ENCODE data around the gene CLEC7A.

The CLEC7A gene

DNA sequence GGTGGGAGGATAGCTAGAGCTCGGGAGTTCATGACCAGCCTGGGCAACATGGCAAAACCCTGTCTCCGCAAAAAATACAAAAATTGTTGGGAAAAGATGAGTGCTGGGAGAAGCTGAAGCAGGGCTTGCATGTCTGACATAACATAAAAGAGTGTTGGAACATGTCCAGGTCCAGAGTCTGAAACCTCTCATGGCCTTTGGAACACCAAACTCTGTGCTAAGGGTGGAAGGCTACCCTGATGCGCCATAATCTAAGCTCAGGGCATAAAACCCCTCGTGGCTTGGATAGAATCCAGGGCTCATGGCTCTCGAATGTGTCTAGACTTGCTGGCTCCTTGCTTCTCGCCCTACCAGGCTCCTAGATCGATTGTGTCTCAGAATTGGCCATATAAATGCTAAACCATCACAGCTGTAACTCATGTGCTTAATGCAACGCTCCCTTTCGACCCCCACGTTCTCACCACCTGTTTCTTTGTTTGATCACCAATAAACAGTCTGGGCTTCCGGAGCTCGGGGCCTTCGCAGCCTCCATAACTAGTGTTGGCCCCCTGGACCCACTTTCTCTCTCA lies 6.7 kb upstream of the CLEC7A start:
- peak; percentile 15 for DNase-seq

DNA sequence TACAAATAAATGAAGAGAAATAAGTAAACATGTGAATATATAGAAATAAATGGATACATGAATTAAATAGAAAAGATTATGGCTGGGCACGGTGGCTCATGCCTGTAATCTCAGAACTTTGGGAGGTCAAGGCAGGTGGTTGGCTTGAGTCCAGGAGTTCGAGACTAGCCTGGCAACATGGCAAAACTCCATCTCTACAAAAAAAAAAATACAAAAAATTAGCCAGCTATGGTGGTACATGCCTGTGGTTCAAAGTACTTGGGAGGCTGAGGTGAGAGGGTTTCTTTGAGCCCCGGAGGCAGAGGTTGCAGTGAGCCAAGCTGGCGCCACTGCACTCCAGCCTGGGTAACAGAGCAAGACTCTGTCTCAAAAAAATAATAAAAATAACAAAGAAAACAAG lies 5.1 kb upstream of the CLEC7A start:
- DNase-seq = no peak

GRCh38 chr12:10132850-10133370 lies 2.9 kb upstream of the CLEC7A start:
- no peak for DNase-seq

GRCh38 chr12:10131111-10131690 lies 1.2 kb upstream of the CLEC7A start:
- peak; percentile 73 for DNase-seq

DNA sequence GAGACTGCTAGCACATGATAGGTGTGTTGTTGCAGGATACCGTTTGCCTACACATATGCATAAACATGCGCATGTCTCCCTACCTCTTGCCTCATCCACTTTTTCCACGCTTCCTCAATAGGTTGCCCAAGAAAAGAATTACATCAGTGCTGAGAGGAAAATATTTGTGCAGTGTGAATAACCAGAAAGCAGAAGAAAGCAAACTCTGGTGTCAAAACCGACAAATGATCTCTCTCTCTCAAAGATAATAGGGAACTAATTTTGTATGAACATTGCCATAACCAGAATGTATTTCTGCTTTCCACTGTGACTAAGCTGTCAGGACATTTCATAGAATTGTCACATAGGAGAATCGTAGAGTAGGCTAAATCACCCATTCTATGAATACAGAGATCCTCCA lies 1.3 kb downstream of the CLEC7A start:
- peak; percentile 99 for DNase-seq

GRCh38 chr12:10126413-10126812 lies 3.6 kb downstream of the CLEC7A start:
- peak; percentile 64 for DNase-seq

DNA sequence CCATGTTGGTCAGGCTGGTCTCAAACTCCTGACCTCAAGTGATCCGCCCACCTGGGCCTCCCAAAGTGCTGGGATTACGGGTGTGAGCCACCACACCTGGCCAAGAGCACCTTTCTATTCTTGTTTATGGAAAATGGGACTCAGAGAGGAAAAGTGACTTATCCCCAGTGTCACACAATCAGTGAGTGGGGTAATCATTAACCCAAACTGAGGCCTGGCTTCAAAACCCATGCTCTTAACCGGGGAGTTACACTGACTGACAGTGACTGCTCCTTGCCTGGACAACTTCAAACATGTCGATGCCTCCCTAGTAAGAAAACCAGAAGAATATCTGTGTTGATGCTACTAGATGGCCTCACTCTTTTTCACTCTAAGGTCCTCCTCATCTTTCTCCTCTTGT lies 7.3 kb downstream of the CLEC7A start:
- DNase-seq = no peak

DNA sequence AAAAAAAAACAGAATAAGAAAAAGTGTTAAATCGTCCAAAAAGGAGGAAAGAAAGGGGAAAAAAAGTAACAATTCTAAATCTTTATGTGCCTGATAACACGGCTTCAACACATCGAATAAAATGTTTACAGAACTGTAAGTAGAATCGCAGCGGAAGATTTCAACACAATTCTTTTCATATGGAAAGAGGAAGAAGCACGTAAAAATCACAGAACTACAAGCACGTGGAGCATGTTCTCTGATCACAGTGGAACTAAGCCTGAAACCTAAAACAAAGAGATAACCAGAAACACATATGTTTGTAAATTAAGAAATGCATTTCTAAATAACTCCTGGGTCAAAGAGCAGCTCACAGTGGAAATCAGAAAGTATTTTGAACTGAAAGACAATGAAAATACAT lies 8.7 kb downstream of the CLEC7A start:
- DNase-seq = peak; percentile 88

GRCh38 chr12:10119066-10119465 lies 10.9 kb downstream of the CLEC7A start:
- DNase-seq = no peak

GRCh38 chr12:10115890-10116289 lies 14.1 kb downstream of the CLEC7A start:
- DNase-seq = no peak

GRCh38 chr12:10115311-10115710 lies 14.7 kb downstream of the CLEC7A start:
- no peak for DNase-seq

- no peak for DNase-seq
These were observed 16.1 kb downstream of the CLEC7A start for GRCh38 chr12:10113920-10114319.

- no peak for DNase-seq
These were observed 16.9 kb downstream of the CLEC7A start for GRCh38 chr12:10113075-10113474.

- DNase-seq = no peak
These were observed 18.5 kb downstream of the CLEC7A start for GRCh38 chr12:10111451-10111850.

DNA sequence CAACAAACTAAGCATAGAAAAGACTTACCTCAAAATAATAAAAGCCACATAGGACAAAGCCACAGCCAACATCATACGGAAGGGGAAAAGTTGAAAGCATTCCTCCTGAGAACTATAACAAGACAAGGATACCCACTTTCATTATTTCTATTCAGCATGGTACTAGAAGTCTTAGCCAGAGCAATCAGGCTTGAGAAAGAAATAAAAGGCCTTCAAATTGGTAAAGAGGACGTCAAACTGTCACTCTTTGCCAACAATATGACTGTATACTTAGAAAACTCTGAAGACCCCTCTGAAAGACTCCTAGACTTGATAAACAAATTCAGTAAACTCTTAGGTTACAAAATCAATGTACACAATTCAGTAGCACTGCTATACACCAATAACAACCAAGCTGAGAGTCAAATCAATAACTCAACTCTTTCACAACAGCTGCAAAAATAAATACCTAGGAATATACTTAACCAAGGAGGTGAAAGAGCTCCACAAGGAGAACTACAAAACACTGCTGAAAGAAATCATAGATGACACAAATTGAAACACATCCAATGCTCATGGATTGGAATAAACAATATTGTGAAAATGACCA lies 19.6 kb downstream of the CLEC7A start:
- no peak for DNase-seq

DNA sequence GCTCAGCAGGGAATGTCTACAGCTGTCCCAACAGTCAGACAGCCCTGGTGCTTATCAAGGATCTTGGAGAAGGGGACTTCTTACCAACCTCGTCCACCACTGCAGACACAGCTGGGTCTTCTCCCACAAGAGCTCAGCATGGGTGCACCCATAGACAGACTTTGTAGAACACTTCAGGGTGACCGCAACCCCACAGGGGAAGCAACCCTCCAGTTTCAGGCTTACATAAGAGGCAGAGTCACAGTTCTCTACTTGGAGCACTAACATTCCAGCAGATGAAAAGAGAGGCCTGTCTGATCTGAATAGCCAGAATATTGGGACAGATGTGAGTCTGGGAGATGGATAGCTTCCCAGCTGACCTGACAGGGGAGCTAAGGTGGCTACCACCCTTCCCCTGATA lies 27.7 kb downstream of the CLEC7A start:
- peak; percentile 93 for DNase-seq

GRCh38 chr12:10101648-10102220 lies 28.3 kb downstream of the CLEC7A start:
- peak; percentile 22 for DNase-seq

GRCh38 chr12:10101042-10101579 lies 28.9 kb downstream of the CLEC7A start:
- peak; percentile 29 for DNase-seq

DNA sequence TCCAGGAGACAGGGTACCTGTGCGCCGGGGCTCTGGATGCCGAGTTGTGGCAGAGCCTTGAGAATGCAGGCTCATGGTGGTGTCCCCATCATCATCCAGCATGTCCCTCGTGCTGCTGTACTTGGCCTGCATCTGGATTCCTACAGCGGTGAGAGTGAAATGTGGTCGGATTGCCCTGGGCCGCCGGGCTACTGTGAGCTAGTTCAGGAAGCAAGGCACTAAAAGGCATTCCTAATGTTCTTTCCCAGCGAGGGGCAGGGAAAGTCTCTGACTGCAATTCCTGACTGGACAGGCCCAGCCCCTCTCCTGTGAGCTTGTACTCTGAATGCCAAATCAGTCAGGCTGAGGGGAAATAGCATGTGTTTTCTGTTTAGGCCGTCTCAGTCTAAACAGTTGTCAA lies 31.2 kb downstream of the CLEC7A start, which contains the start of gene CLEC1A:
TSS of gene CLEC1A (minus strand) at position 195 of the 400 bp plus-strand sequence. CDS start at position 132, 63 bp downstream.
- DNase-seq = no peak

DNA sequence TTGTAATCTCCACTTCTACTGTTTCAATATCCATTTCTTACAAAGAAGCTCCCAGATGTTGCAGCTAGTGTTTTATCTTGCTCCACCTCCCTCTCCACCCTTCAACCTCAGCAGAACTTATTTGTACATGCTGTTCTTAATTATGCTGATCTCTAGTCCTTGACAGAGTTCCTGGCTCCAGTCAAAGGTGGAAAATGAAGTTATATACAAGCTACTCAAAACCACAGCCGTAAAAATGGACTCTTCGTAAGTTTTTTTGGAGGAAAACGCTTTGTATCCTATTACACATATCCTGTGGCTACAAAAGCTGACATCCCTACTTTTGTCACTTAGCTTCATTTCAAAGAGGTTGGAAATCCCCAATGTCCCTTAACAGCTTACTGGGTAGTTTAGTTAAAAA lies 32.5 kb downstream of the CLEC7A start:
- no peak for DNase-seq

DNA sequence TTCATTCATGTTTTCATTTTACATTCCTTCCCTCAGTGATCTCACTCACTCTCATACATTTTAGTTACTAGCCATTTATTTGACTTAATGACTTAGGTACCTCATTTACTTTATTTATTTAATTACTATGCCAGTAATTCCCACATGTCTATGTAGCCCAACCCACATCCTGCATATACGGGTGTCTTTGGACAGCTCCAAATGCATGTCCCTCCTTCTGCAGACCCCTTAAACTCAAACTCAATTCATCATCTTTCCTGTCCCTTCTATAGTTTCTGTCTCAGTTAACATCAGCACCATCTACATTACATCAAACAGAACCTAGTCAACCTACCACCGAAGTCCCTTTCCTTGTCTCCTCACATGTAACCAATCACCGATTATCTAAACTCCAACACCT lies 34.0 kb downstream of the CLEC7A start:
- DNase-seq = no peak

DNA sequence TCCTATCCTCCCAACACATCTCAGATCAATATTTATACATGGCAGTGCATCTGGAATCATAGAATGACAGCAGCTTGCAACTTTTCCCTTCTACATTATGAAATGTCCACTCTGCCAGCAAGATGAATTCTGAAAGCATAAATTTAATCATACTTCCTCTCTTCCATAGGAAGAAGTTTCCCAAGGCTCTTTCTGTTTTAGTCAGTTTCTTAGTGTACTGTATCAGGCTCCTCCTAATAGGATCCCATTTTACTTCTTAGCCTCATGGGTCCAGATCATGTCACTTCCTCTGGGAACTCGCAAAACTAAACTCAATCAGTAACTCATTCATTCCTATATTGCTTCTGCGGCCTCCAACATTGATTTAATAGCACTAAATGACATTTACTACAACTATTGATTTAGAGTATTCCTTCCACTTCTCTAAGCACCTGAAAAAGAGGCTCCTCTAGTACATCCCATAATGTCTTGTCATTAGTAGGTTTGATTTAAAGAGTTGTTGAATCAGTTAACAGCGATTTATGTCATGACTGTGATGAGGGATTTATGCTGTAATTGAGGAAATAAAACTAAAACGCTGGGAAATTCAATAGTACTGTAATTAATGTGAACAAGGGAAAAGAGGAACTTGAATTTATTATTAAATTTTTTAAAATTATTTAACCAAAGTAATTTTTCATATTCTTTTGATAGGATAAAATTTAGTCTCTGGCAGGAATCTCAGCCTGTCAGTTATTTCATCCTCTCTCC lies 35.2 kb downstream of the CLEC7A start:
- peak; percentile 57 for DNase-seq
